ENCODE data around the gene SDHAF3.

DNA sequence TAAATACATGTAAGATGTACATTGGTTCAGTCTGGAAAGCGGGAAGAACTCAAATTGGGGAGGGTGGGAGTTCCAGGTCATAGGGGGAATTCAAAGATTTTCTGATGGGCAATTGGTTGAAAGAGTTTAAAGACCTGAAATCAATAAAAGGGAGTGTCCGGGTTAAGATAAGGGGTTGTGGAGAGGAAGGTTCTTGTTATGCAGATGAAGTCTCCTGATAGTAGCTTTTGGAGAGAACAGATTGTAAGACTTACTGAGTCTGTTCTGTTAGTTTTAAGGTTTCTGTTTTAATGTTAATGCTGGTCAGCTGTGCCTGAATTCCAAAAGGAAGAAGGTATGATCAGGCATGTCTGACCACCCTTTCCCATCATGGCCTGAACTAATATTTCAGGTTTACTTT lies 48.8 kb downstream of the SDHAF3 start:
- TF ChIP-seq, protein P1, sequence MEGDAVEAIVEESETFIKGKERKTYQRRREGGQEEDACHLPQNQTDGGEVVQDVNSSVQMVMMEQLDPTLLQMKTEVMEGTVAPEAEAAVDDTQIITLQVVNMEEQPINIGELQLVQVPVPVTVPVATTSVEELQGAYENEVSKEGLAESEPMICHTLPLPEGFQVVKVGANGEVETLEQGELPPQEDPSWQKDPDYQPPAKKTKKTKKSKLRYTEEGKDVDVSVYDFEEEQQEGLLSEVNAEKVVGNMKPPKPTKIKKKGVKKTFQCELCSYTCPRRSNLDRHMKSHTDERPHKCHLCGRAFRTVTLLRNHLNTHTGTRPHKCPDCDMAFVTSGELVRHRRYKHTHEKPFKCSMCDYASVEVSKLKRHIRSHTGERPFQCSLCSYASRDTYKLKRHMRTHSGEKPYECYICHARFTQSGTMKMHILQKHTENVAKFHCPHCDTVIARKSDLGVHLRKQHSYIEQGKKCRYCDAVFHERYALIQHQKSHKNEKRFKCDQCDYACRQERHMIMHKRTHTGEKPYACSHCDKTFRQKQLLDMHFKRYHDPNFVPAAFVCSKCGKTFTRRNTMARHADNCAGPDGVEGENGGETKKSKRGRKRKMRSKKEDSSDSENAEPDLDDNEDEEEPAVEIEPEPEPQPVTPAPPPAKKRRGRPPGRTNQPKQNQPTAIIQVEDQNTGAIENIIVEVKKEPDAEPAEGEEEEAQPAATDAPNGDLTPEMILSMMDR (IDR thresholded peaks at IDR 0.05; ENCODE audit: poor library complexity, severe bottlenecking), result no peak
- no peak for TF ChIP-seq EP300 (conservative IDR thresholded peaks at IDR 0.05; ENCODE audit: poor library complexity, severe bottlenecking)
- no peak for TF ChIP-seq POLR2AphosphoS5 (IDR thresholded peaks at IDR 0.05)
- no peak for TF ChIP-seq EZH2 (IDR thresholded peaks at IDR 0.05; ENCODE audit: borderline replicate concordance, insufficient read depth, low read length, poor library complexity, severe bottlenecking)
